ENCODE data around the gene RAPGEF6. TPM values are rescaled to one million over a fixed set of nuclear protein-coding genes. Genes with fewer than 3 reads are reported as not detected.

Gene RAPGEF6
- total and polyA plus RNA-seq, 9 of the 15 experiments (the other 6 are each of a cell fraction or from before 2014, with no cell fraction given): 2.7 to 23.4 (median 12.7) TPM

- TF ChIP-seq, protein P1, sequence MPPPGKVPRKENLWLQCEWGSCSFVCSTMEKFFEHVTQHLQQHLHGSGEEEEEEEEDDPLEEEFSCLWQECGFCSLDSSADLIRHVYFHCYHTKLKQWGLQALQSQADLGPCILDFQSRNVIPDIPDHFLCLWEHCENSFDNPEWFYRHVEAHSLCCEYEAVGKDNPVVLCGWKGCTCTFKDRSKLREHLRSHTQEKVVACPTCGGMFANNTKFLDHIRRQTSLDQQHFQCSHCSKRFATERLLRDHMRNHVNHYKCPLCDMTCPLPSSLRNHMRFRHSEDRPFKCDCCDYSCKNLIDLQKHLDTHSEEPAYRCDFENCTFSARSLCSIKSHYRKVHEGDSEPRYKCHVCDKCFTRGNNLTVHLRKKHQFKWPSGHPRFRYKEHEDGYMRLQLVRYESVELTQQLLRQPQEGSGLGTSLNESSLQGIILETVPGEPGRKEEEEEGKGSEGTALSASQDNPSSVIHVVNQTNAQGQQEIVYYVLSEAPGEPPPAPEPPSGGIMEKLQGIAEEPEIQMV (tag; conservative IDR thresholded peaks at IDR 0.05; ENCODE audit: low read depth): no peak
- no peak for TF ChIP-seq HBP1 (CRISPR knock-in tag; IDR thresholded peaks at IDR 0.05)
- no peak for TF ChIP-seq RBM15 (IDR thresholded peaks at IDR 0.05; ENCODE audit: insufficient read depth, low read length)
- no peak for TF ChIP-seq ZNF436 (CRISPR knock-in tag; IDR thresholded peaks at IDR 0.05)
- TF ChIP-seq NFE2L1 (tag; IDR thresholded peaks at IDR 0.05; ENCODE audit: borderline replicate concordance, low read depth): no peak
- TF ChIP-seq, protein P2, sequence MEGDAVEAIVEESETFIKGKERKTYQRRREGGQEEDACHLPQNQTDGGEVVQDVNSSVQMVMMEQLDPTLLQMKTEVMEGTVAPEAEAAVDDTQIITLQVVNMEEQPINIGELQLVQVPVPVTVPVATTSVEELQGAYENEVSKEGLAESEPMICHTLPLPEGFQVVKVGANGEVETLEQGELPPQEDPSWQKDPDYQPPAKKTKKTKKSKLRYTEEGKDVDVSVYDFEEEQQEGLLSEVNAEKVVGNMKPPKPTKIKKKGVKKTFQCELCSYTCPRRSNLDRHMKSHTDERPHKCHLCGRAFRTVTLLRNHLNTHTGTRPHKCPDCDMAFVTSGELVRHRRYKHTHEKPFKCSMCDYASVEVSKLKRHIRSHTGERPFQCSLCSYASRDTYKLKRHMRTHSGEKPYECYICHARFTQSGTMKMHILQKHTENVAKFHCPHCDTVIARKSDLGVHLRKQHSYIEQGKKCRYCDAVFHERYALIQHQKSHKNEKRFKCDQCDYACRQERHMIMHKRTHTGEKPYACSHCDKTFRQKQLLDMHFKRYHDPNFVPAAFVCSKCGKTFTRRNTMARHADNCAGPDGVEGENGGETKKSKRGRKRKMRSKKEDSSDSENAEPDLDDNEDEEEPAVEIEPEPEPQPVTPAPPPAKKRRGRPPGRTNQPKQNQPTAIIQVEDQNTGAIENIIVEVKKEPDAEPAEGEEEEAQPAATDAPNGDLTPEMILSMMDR (IDR thresholded peaks at IDR 0.05 in 2 of 3, conservative IDR thresholded peaks at IDR 0.05 in 1 of 3; ENCODE audit: insufficient read depth in 2 of 3, low read depth in 1 of 3, low read length in 3 of 3): peak in 1 of 3 experiments; percentile 36; a peak in 1 of 6 replicates
- TF ChIP-seq, protein P3, sequence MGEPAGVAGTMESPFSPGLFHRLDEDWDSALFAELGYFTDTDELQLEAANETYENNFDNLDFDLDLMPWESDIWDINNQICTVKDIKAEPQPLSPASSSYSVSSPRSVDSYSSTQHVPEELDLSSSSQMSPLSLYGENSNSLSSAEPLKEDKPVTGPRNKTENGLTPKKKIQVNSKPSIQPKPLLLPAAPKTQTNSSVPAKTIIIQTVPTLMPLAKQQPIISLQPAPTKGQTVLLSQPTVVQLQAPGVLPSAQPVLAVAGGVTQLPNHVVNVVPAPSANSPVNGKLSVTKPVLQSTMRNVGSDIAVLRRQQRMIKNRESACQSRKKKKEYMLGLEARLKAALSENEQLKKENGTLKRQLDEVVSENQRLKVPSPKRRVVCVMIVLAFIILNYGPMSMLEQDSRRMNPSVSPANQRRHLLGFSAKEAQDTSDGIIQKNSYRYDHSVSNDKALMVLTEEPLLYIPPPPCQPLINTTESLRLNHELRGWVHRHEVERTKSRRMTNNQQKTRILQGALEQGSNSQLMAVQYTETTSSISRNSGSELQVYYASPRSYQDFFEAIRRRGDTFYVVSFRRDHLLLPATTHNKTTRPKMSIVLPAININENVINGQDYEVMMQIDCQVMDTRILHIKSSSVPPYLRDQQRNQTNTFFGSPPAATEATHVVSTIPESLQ (CRISPR knock-in tag; IDR thresholded peaks at IDR 0.05): no peak
- no peak for TF ChIP-seq HMG20A (CRISPR knock-in tag; conservative IDR thresholded peaks at IDR 0.05)
- TF ChIP-seq THAP7 (CRISPR knock-in tag; IDR thresholded peaks at IDR 0.05): no peak
- TF ChIP-seq SNIP1 (IDR thresholded peaks at IDR 0.05; ENCODE audit: low read depth): no peak
- peak in 1 of 2 experiments; percentile 30; a peak in 1 of 4 replicates for TF ChIP-seq SRF (CRISPR knock-in tag; IDR thresholded peaks at IDR 0.05)
- TF ChIP-seq JUN (IDR thresholded peaks at IDR 0.05; ENCODE audit: borderline replicate concordance, low read depth, low read length): no peak
- no peak for TF ChIP-seq JUN (CRISPR knock-in tag; IDR thresholded peaks at IDR 0.05; ENCODE audit: borderline replicate concordance)
Observed at GRCh38 chr5:131563434-131564228, 71.4 kb downstream of the RAPGEF6 start (continued).

All from K562 (cell line).